GM19099 (cell line): ENCODE measurements around the gene PTPN6.

Experiments used
- POLR2A ChIP-seq: IDR thresholded peaks from 3 replicates; pipeline ENCODE4 v1.6.1; 2011; ENCODE audit warnings: low read depth; ENCODE audit not compliant: insufficient read length; ENCODE audit errors: extremely low read depth

PTPN6 gene

GRCh38 chr12:6950811-6951540, at the start of gene PTPN6:
PTPN6 (plus strand) TSS chr12:6951356; CDS start chr12:6951513, 157 bp downstream.
- peak; percentile 96 for TF ChIP-seq POLR2A

- no peak for TF ChIP-seq POLR2A
These were observed 48.7 kb upstream of the PTPN6 start for GRCh38 chr12:6902448-6902847.

GRCh38 chr12:6903722-6904121, 47.4 kb upstream of the PTPN6 start:
- TF ChIP-seq POLR2A = no peak

- peak; percentile 47 for TF ChIP-seq POLR2A
These were observed 46.6 kb upstream of the PTPN6 start, which contains the start of gene LRRC23 for GRCh38 chr12:6904280-6905276. LRRC23 (plus strand) TSS chr12:6904822; CDS start chr12:6905634, 812 bp downstream.

- no peak for TF ChIP-seq POLR2A
These were observed 45.6 kb upstream of the PTPN6 start for GRCh38 chr12:6905414-6906040.

- no peak for TF ChIP-seq POLR2A
These were observed 41.6 kb upstream of the PTPN6 start for GRCh38 chr12:6909421-6910145.

GRCh38 chr12:6912164-6912935, 38.8 kb upstream of the PTPN6 start:
- TF ChIP-seq POLR2A = no peak

GRCh38 chr12:6914246-6914946, 36.8 kb upstream of the PTPN6 start, which contains the start of gene ENO2:
ENO2 (plus strand) TSS chr12:6914580; CDS start chr12:6915833, 1,253 bp downstream.
- peak; percentile 47 for TF ChIP-seq POLR2A

- no peak for TF ChIP-seq POLR2A
These were observed 36.0 kb upstream of the PTPN6 start for GRCh38 chr12:6914947-6915788.

GRCh38 chr12:6915789-6916285, 35.3 kb upstream of the PTPN6 start:
- TF ChIP-seq POLR2A = no peak

- TF ChIP-seq POLR2A = no peak
These were observed 34.5 kb upstream of the PTPN6 start for GRCh38 chr12:6916426-6917200.
